Cardiac atrium fibroblast (primary cell): ENCODE results near the gene TNK1. TPM values are rescaled to one million over a fixed set of nuclear protein-coding genes. Genes with fewer than 3 reads are reported as not detected.

Source experiments
- total RNA-seq: library from RNA; depleted of rRNA; stranded (reverse); fragments of >200 nt; gene quantifications from 2 replicates; pipeline ENCODE4 v1.2.3, GENCODE V29; 2015

TNK1 gene
- total RNA-seq = under 0.01 and 0.18 TPM in 2 replicates

GRCh38 chr17:7380855-7381683, at the start of gene TNK1:
Gene TNK1 (plus strand): TSS chr17:7381089. CDS start chr17:7382927, 1,838 bp downstream.

DNA sequence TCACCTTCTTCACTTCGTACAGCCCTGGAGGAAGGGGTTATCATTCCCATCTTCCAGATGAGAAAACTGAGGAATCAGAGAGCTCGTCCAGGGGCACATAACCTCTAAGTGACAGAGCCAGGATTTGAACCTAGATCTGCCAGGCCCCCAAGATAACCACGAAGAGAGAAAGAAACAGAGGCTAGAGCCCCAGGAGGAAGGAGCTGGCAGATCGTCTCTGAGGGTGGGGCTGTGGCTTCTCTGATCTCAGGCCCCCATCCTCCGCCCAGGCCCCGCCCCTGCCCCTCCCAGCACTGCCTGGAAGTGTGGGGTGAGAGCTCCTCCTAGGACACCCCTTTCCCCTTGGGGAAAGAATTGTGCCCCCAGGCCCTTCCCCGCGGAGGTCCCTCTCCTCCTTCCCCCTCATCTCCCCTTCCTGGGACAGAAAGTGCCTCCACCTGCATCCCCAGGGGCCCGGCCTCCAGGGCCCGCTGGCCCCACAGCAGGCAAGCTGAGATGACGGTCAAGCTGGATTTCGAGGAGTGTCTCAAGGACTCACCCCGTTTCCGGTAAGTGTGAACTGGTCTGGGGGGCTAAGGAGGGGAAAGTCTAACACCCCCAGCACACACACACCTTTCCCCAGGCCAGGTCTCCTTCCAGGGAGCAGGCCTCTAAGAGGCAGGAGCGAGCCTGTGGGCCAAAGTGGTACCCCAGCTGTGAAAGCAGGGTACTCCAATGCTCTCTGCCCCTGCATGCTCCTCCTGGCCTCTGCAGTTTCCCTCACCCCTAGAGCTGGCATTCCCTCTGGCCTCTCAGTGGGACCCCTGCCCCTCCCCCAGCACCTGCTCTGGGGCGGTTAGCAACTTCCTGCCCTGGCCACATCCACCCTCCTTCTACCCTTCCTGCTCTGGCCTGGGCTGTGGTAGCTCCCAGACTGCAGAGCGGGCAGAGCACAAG, 44.4 kb upstream of the TNK1 start, which contains the start of gene ACAP1:
Gene ACAP1, plus strand, starts transcription at position 290 of the 936 bp plus-strand sequence. Its CDS starts 206 bp downstream, at position 496.

GRCh38 chr17:7351665-7352502, 29.0 kb upstream of the TNK1 start, which contains the start of gene KCTD11:
Gene KCTD11 (plus strand): TSS chr17:7352162.

GRCh38 chr17:7355053-7355452, 25.8 kb upstream of the TNK1 start, which contains the start of gene TMEM95:
Gene TMEM95 (plus strand): TSS chr17:7355156. CDS start chr17:7355205, 49 bp downstream.

DNA sequence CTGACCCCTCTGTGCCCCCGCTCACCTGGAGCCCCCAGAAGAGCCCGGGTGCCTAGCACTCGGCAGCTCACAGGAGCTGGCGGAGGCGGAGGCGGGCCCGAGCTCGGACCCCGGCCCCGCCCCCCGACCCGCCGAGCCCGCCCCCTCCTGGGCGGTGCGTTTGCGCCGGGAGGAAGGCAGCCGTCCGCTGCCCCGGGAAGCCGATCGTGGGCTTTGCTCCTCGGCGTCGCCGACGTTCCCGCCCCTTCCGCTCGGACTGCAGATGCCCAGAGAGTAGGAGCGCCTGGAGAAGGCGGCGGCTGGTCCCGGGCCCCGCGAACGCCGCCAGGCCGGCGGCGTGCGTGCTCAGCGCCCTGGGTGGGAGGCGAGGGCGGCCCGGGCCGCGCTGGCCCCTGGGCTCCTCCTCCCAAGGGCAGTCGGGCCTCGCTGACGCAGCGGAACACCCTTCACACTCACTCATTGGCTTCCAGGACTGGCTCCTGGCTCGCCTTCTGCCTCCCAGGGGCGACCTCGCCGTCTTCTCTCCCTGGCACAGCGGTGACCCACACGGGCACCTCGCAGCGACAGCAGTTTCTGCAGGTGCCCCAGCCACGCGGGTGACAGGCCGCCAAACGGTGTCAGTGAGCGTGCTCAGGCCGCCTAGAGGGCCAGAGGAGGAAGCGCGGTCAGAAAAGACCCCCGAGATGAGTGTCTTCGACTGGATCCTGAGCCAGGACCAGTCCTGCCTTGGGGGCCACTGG, 13.7 kb downstream of the TNK1 start, which contains the start of gene PLSCR3:
Gene PLSCR3, minus strand, starts transcription at position 74 of the 740 bp plus-strand sequence. CDS start 415 bp downstream, outside the sequence.

GRCh38 chr17:7403977-7404736, 23.3 kb downstream of the TNK1 start, which contains the start of gene TMEM256:
Gene TMEM256 (minus strand): TSS chr17:7404097. CDS start chr17:7404084, 13 bp downstream.

GRCh38 chr17:7407485-7408251, 26.8 kb downstream of the TNK1 start, which contains the start of gene NLGN2:
Gene NLGN2 (plus strand): TSS chr17:7407845. CDS start chr17:7408256, 411 bp downstream.

GRCh38 chr17:7419819-7420610, 39.1 kb downstream of the TNK1 start, which contains the start of gene SPEM1:
Gene SPEM1 (plus strand): TSS chr17:7420324. CDS start chr17:7420385, 61 bp downstream.

DNA sequence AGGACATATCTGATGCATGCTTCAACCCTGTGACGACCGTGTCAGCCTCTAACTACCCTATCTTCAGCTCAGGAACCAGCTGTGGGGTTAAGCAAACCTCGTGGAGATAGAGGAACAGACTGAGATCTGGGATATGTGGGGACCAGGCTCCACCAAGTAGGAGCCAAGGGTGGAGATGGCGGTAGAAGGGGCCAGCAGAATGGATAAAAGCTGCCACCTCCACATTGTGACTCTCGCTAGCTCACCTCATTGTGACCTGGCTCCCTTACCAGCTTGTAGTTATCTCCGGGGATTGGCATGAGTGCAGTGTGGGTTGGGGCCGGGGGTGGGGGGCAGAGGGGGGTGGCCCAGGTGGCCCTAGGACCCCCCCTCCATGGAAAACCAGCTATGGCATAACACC, 44.4 kb downstream of the TNK1 start, which contains the start of gene SPEM2:
Gene SPEM2, plus strand, starts transcription at position 301 of the 400 bp plus-strand sequence. Its CDS starts 73 bp downstream, at position 374.

DNA sequence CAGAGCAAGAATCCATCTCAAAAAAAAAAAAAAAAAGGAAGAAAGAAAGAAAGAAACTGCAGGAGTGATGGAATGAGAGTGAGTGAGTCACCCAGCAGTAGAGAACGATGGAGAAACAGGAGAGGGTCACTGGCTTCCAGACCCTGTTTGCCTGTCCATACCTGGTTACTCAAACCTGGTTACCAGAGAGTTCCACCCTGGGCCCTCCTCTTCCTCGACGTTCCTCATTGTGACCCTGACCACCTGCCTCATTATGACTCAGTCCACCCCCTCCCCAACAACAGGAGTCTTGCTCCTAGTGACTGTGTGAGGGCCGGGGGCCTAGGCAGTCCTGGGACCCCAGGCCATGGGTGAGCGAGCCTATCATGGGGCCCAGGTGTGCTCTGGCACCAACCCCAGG, 47.7 kb downstream of the TNK1 start, which contains the start of gene SPEM3:
Gene SPEM3, plus strand, starts transcription at position 301 of the 400 bp plus-strand sequence. Its CDS starts 46 bp downstream, at position 347.

Other genes with a start within 250 kb of the TNK1 start
- 0.18 and 1.1 TPM in 2 replicates for gene ASGR1, start 201.7 kb upstream of the TNK1 start, total RNA-seq
- gene DLG4, start 161.3 kb upstream of the TNK1 start, total RNA-seq = 17.3 and 17.7 TPM in 2 replicates
- 559 and 643 TPM in 2 replicates for gene ACADVL, start 161.2 kb upstream of the TNK1 start, total RNA-seq
- 33.4 and 33.9 TPM in 2 replicates for gene DVL2, start 146.6 kb upstream of the TNK1 start, total RNA-seq
- 41.3 and 81.2 TPM in 2 replicates for gene PHF23, start 141.6 kb upstream of the TNK1 start, total RNA-seq
- 160 and 299 TPM in 2 replicates for gene GABARAP, start 138.6 kb upstream of the TNK1 start, total RNA-seq
- 65.3 and 66.3 TPM in 2 replicates for gene CTDNEP1, start 129.4 kb upstream of the TNK1 start, total RNA-seq
- gene ELP5, start 128.9 kb upstream of the TNK1 start, total RNA-seq = 22.5 and 28.7 TPM in 2 replicates
- gene CLDN7, start 118.6 kb upstream of the TNK1 start, total RNA-seq = 0.16 and 2.0 TPM in 2 replicates
- 0.18 TPM in 1 of 2 replicates, not detected in the other for gene SLC2A4, start 99.4 kb upstream of the TNK1 start, total RNA-seq
- gene YBX2, start 86.5 kb upstream of the TNK1 start, total RNA-seq = not detected in 2 replicates
- gene EIF5A, start 73.5 kb upstream of the TNK1 start, total RNA-seq = 521 and 571 TPM in 2 replicates
- gene GPS2, start 65.7 kb upstream of the TNK1 start, total RNA-seq = 35.7 and 67.1 TPM in 2 replicates
- 10.8 and 15.7 TPM in 2 replicates for gene NEURL4, start 51.8 kb upstream of the TNK1 start, total RNA-seq
- not detected in 2 replicates for gene ACAP1, start 44.6 kb upstream of the TNK1 start, total RNA-seq
- gene KCTD11, start 28.9 kb upstream of the TNK1 start, total RNA-seq = 14.9 and 20.6 TPM in 2 replicates
- not detected in 2 replicates for gene TMEM95, start 25.9 kb upstream of the TNK1 start, total RNA-seq
- 62.9 and 82.3 TPM in 2 replicates for gene PLSCR3, start 13.4 kb downstream of the TNK1 start, total RNA-seq
- gene TMEM256, start 23.0 kb downstream of the TNK1 start, total RNA-seq = 147 and 158 TPM in 2 replicates
- 7.8 and 12.5 TPM in 2 replicates for gene NLGN2, start 26.8 kb downstream of the TNK1 start, total RNA-seq
- gene SPEM1, start 39.2 kb downstream of the TNK1 start, total RNA-seq = not detected in 2 replicates
- gene SPEM2, start 44.5 kb downstream of the TNK1 start, total RNA-seq = not detected in 2 replicates
- gene SPEM3, start 47.8 kb downstream of the TNK1 start, total RNA-seq = not detected in 2 replicates
- 2.9 and 3.8 TPM in 2 replicates for gene TMEM102, start 54.3 kb downstream of the TNK1 start, total RNA-seq
- gene FGF11, start 58.4 kb downstream of the TNK1 start, total RNA-seq = 1.8 and 3.4 TPM in 2 replicates
- gene CHRNB1, start 64.0 kb downstream of the TNK1 start, total RNA-seq = 6.9 and 8.3 TPM in 2 replicates
- 20.4 and 27.2 TPM in 2 replicates for gene ZBTB4, start 98.5 kb downstream of the TNK1 start, total RNA-seq
- gene SLC35G6, start 100.4 kb downstream of the TNK1 start, total RNA-seq = not detected in 2 replicates
- 57.0 and 69.2 TPM in 2 replicates for gene POLR2A, start 103.3 kb downstream of the TNK1 start, total RNA-seq
- gene TNFSF12, start 168.0 kb downstream of the TNK1 start, total RNA-seq = 39.2 and 40.1 TPM in 2 replicates
- gene TNFSF13, start 177.7 kb downstream of the TNK1 start, total RNA-seq = 2.8 and 11.4 TPM in 2 replicates
- gene SENP3, start 180.8 kb downstream of the TNK1 start, total RNA-seq = 42.2 and 62.5 TPM in 2 replicates
- 19.3 and 30.1 TPM in 2 replicates for gene CD68, start 198.5 kb downstream of the TNK1 start, total RNA-seq
- gene MPDU1, start 202.8 kb downstream of the TNK1 start, total RNA-seq = 156 and 212 TPM in 2 replicates
- not detected in 2 replicates for gene SOX15, start 209.0 kb downstream of the TNK1 start, total RNA-seq
- gene FXR2, start 233.8 kb downstream of the TNK1 start, total RNA-seq = 32.1 and 35.6 TPM in 2 replicates
- 36.8 and 47.5 TPM in 2 replicates for gene SAT2, start 246.7 kb downstream of the TNK1 start, total RNA-seq
- gene SHBG, start 249.0 kb downstream of the TNK1 start, total RNA-seq = 1.6 TPM in 1 of 2 replicates, not detected in the other